Measurements from ENCODE around the gene MNAT1. TPM values are rescaled to one million over a fixed set of nuclear protein-coding genes. Genes with fewer than 3 reads are reported as not detected.

Gene MNAT1
- total RNA-seq, 1 experiment from 2014 or later, result 44.6 TPM

GRCh38 chr14:60984196-60984595, 249.6 kb downstream of the MNAT1 start:
- Mint-ChIP-seq H3K4me3 (ENCODE audit: low read depth, unreplicated experiment) (no peak overlapping the region), H3K27me3 (ENCODE audit: unreplicated experiment) (no peaks in the 10 kb centered on the region), H3K9me3 (ENCODE audit: low read depth, unreplicated experiment) (no peaks in the 10 kb centered on the region), H3K27ac (ENCODE audit: unreplicated experiment) (no peak overlapping the region), H3K36me3 (ENCODE audit: insufficient read depth, unreplicated experiment) (no peaks in the 10 kb centered on the region), H3K4me1 (ENCODE audit: low read depth, unreplicated experiment) (peaks cover 6% of the 10 kb centered on the region)
- no TSS peak for BruUV-seq (replicated peaks)
- DNase-seq, result no peak
- intact Hi-C loops (cut with micrococcal nuclease; ENCODE audit: unreplicated experiment), result loop anchor here (5.0 kb wide), 3 partner anchors 193 to 337 kb away; partner anchors contain the start of gene SIX1
- no peak for TF ChIP-seq CTCF (IDR thresholded peaks at IDR 0.05; ENCODE audit: unreplicated experiment)
- CTCF ChIA-PET, result no interaction called here

GRCh38 chr14:60986500-60986899, 251.9 kb downstream of the MNAT1 start:
- Mint-ChIP-seq H3K4me3 (ENCODE audit: low read depth, unreplicated experiment) (no peak overlapping the region), H3K27me3 (ENCODE audit: unreplicated experiment) (no peaks in the 10 kb centered on the region), H3K4me1 (ENCODE audit: low read depth, unreplicated experiment) (no peaks in the 10 kb centered on the region), H3K36me3 (ENCODE audit: insufficient read depth, unreplicated experiment) (no peaks in the 10 kb centered on the region), H3K9me3 (ENCODE audit: low read depth, unreplicated experiment) (no peaks in the 10 kb centered on the region), H3K27ac (ENCODE audit: unreplicated experiment) (no peak overlapping the region)
- no peak for TF ChIP-seq CTCF (IDR thresholded peaks at IDR 0.05; ENCODE audit: unreplicated experiment)
- CTCF ChIA-PET, result no interaction called here
- no peak for DNase-seq
- no TSS peak for BruUV-seq (replicated peaks)
- intact Hi-C loops (cut with micrococcal nuclease; ENCODE audit: unreplicated experiment), result no loop called here

- no peak overlapping the region for H3K4me3 Mint-ChIP-seq (ENCODE audit: low read depth, unreplicated experiment)
- no peak overlapping the region for H3K27ac Mint-ChIP-seq (ENCODE audit: unreplicated experiment)
- no peaks in the 10 kb centered on the region for H3K4me1 Mint-ChIP-seq (ENCODE audit: low read depth, unreplicated experiment)
- H3K9me3 Mint-ChIP-seq (ENCODE audit: low read depth, unreplicated experiment), result no peaks in the 10 kb centered on the region
- no peak for TF ChIP-seq CTCF (IDR thresholded peaks at IDR 0.05; ENCODE audit: unreplicated experiment)
- H3K27me3 Mint-ChIP-seq (ENCODE audit: unreplicated experiment), result no peaks in the 10 kb centered on the region
- BruUV-seq (replicated peaks), result no TSS peak
- CTCF ChIA-PET, result interaction anchor here (0.6 kb wide), 1 partner anchor 330 kb away, joined by 3 read pairs; no protein-coding TSS in a partner anchor
- intact Hi-C loops (cut with micrococcal nuclease; ENCODE audit: unreplicated experiment), result no loop called here
- H3K36me3 Mint-ChIP-seq (ENCODE audit: insufficient read depth, unreplicated experiment), result no peaks in the 10 kb centered on the region
- DNase-seq, result no peak
Observed at GRCh38 chr14:60989599-60989998, 255.0 kb downstream of the MNAT1 start.

GRCh38 chr14:60998617-60999016, 264.1 kb downstream of the MNAT1 start:
- Mint-ChIP-seq H3K4me1 (ENCODE audit: low read depth, unreplicated experiment) (no peaks in the 10 kb centered on the region), H3K27me3 (ENCODE audit: unreplicated experiment) (no peaks in the 10 kb centered on the region), H3K36me3 (ENCODE audit: insufficient read depth, unreplicated experiment) (no peaks in the 10 kb centered on the region), H3K27ac (ENCODE audit: unreplicated experiment) (no peak overlapping the region), H3K9me3 (ENCODE audit: low read depth, unreplicated experiment) (no peaks in the 10 kb centered on the region), H3K4me3 (ENCODE audit: low read depth, unreplicated experiment) (no peak overlapping the region)
- no peak for DNase-seq
- TF ChIP-seq CTCF (IDR thresholded peaks at IDR 0.05; ENCODE audit: unreplicated experiment), result no peak
- no TSS peak for BruUV-seq (replicated peaks)
- intact Hi-C loops (cut with micrococcal nuclease; ENCODE audit: unreplicated experiment), result no loop called here
- CTCF ChIA-PET, result no interaction called here
